Measurements from ENCODE around the gene TSPAN18. TPM values are rescaled to one million over a fixed set of nuclear protein-coding genes. Genes with fewer than 3 reads are reported as not detected.

Gene TSPAN18
- polyA plus RNA-seq, 1 donor, result 44.4 TPM

- DNase-seq, result no peak
These were observed 70.3 kb downstream of the TSPAN18 start for GRCh38 chr11:44797051-44797450.

- DNase-seq, result no peak
These were observed 71.3 kb downstream of the TSPAN18 start for GRCh38 chr11:44797886-44798606.

GRCh38 chr11:44798607-44798972 lies 71.8 kb downstream of the TSPAN18 start:
- no peak for DNase-seq

- DNase-seq, result no peak
These were observed 72.2 kb downstream of the TSPAN18 start for GRCh38 chr11:44799012-44799411.

GRCh38 chr11:44802347-44802746 lies 75.6 kb downstream of the TSPAN18 start:
- no peak for DNase-seq

- DNase-seq, result no peak
These were observed 76.2 kb downstream of the TSPAN18 start for GRCh38 chr11:44803009-44803408.

- no peak for DNase-seq
These were observed 78.0 kb downstream of the TSPAN18 start for GRCh38 chr11:44804449-44805437.

- DNase-seq, result no peak
These were observed 78.8 kb downstream of the TSPAN18 start for GRCh38 chr11:44805596-44805995.

GRCh38 chr11:44808053-44808753 lies 81.4 kb downstream of the TSPAN18 start:
- no peak for DNase-seq

- no peak for DNase-seq
These were observed 82.5 kb downstream of the TSPAN18 start for GRCh38 chr11:44809283-44809682.

- DNase-seq, result no peak
These were observed 85.2 kb downstream of the TSPAN18 start for GRCh38 chr11:44811841-44812448.

- no peak for DNase-seq
These were observed 86.2 kb downstream of the TSPAN18 start for GRCh38 chr11:44812971-44813370.

GRCh38 chr11:44813401-44813800 lies 86.6 kb downstream of the TSPAN18 start:
- no peak for DNase-seq

GRCh38 chr11:44814881-44815592 lies 88.3 kb downstream of the TSPAN18 start:
- DNase-seq, result no peak

- no peak for DNase-seq
These were observed 89.2 kb downstream of the TSPAN18 start for GRCh38 chr11:44815917-44816456.

GRCh38 chr11:44816761-44817160 lies 90.0 kb downstream of the TSPAN18 start:
- DNase-seq, result no peak

GRCh38 chr11:44817207-44817949 lies 90.6 kb downstream of the TSPAN18 start:
- DNase-seq, result no peak

GRCh38 chr11:44818110-44818509 lies 91.3 kb downstream of the TSPAN18 start:
- DNase-seq, result no peak

GRCh38 chr11:44819346-44819745 lies 92.6 kb downstream of the TSPAN18 start:
- no peak for DNase-seq

GRCh38 chr11:44822369-44822768 lies 95.6 kb downstream of the TSPAN18 start:
- no peak for DNase-seq

Measured in left kidney (tissue), 2 donors.